Gastrocnemius medialis (tissue), 4 donors: ENCODE data around the gene RB1.

Experiments used
- POLR2A ChIP-seq, 2 donors: fragments of 450-650 bp; IDR thresholded peaks; one replicate each; pipeline ENCODE4 v1.6.1; 2017; ENCODE audit warnings: antibody characterized with exemption in 2 of 2, mild to moderate bottlenecking in 2 of 2, moderate library complexity in 2 of 2
- TF ChIP-seq, protein P1 (sequence below), 5 experiments: fragments of 450-650 bp in 3 of 5; fragments of 200-600 bp in 2 of 5; sonication (generic) in 2 of 5; IDR thresholded peaks in 4 of 5; conservative IDR thresholded peaks in 1 of 5; 1 replicate in 4 of 5; 2 replicates in 1 of 5; pipeline ENCODE4 v1.5.1; 2016 to 2019; ENCODE audit warnings: antibody characterized with exemption in 5 of 5, mild to moderate bottlenecking in 3 of 5, moderate library complexity in 3 of 5

- no peak for TF ChIP-seq POLR2A (IDR thresholded peaks at IDR 0.05)
- TF ChIP-seq, protein P1, sequence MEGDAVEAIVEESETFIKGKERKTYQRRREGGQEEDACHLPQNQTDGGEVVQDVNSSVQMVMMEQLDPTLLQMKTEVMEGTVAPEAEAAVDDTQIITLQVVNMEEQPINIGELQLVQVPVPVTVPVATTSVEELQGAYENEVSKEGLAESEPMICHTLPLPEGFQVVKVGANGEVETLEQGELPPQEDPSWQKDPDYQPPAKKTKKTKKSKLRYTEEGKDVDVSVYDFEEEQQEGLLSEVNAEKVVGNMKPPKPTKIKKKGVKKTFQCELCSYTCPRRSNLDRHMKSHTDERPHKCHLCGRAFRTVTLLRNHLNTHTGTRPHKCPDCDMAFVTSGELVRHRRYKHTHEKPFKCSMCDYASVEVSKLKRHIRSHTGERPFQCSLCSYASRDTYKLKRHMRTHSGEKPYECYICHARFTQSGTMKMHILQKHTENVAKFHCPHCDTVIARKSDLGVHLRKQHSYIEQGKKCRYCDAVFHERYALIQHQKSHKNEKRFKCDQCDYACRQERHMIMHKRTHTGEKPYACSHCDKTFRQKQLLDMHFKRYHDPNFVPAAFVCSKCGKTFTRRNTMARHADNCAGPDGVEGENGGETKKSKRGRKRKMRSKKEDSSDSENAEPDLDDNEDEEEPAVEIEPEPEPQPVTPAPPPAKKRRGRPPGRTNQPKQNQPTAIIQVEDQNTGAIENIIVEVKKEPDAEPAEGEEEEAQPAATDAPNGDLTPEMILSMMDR (IDR thresholded peaks at IDR 0.05 in 4 of 5, conservative IDR thresholded peaks at IDR 0.05 in 1 of 5): no peak
Measured at GRCh38 chr13:48500652-48501197, 197.2 kb downstream of the RB1 start.
